ENCODE data around the gene PRXL2A.
A peak's percentile ranks its signal among the peaks of the same experiment; 100 is the strongest.

The PRXL2A gene

GRCh38 chr10:80444124-80444523 lies 35.8 kb downstream of the PRXL2A start:
- DNase-seq (ENCODE audit: low read depth in 1 of 2, low spot score in 1 of 2): no peak

- peak in 1 of 2 donors; percentile 43 for DNase-seq (ENCODE audit: low read depth in 1 of 2, low spot score in 1 of 2)
These were observed 36.4 kb downstream of the PRXL2A start for GRCh38 chr10:80444646-80445319.

GRCh38 chr10:80447436-80448190 lies 39.3 kb downstream of the PRXL2A start:
- DNase-seq (ENCODE audit: low read depth in 1 of 2, low spot score in 1 of 2): no peak

- DNase-seq (ENCODE audit: low read depth in 1 of 2, low spot score in 1 of 2): no peak
These were observed 40.0 kb downstream of the PRXL2A start for GRCh38 chr10:80448209-80448942.

GRCh38 chr10:80449520-80449919 lies 41.2 kb downstream of the PRXL2A start:
- no peak for DNase-seq (ENCODE audit: low read depth in 1 of 2, low spot score in 1 of 2)

GRCh38 chr10:80451132-80451531 lies 42.8 kb downstream of the PRXL2A start:
- DNase-seq (ENCODE audit: low read depth in 1 of 2, low spot score in 1 of 2): no peak

- DNase-seq (ENCODE audit: low read depth in 1 of 2, low spot score in 1 of 2): no peak
These were observed 43.7 kb downstream of the PRXL2A start for GRCh38 chr10:80452069-80452468.

- no peak for DNase-seq (ENCODE audit: low read depth in 1 of 2, low spot score in 1 of 2)
These were observed 44.3 kb downstream of the PRXL2A start for GRCh38 chr10:80452640-80453039.

GRCh38 chr10:80453056-80453841 lies 44.9 kb downstream of the PRXL2A start:
- DNase-seq (ENCODE audit: low read depth in 1 of 2, low spot score in 1 of 2): no peak

- peak; percentile 50 to 70 for DNase-seq (ENCODE audit: low read depth in 1 of 2, low spot score in 1 of 2)
These were observed 45.6 kb downstream of the PRXL2A start, which contains the start of gene TSPAN14 for GRCh38 chr10:80453842-80454512. Gene TSPAN14 (plus strand): TSS chr10:80454310. CDS start chr10:80489234, 34,924 bp downstream.

- no peak for DNase-seq (ENCODE audit: low read depth in 1 of 2, low spot score in 1 of 2)
These were observed 46.4 kb downstream of the PRXL2A start for GRCh38 chr10:80454513-80455460.

GRCh38 chr10:80455461-80456349 lies 47.4 kb downstream of the PRXL2A start:
- DNase-seq (ENCODE audit: low read depth in 1 of 2, low spot score in 1 of 2): no peak

- DNase-seq (ENCODE audit: low read depth in 1 of 2, low spot score in 1 of 2): no peak
These were observed 49.4 kb downstream of the PRXL2A start for GRCh38 chr10:80457554-80458262.

- DNase-seq (ENCODE audit: low read depth in 1 of 2, low spot score in 1 of 2): no peak
These were observed 49.9 kb downstream of the PRXL2A start for GRCh38 chr10:80458263-80458625.

GRCh38 chr10:80458638-80459037 lies 50.3 kb downstream of the PRXL2A start:
- DNase-seq (ENCODE audit: low read depth in 1 of 2, low spot score in 1 of 2): no peak

GRCh38 chr10:80459047-80459865 lies 50.9 kb downstream of the PRXL2A start:
- peak in 1 of 2 donors; percentile 47 for DNase-seq (ENCODE audit: low read depth in 1 of 2, low spot score in 1 of 2)
